GM21786 (cell line): ENCODE data around the gene FAM98C.

Experiments used
- ATAC-seq: cut with Tn5 transposase; IDR thresholded peaks from one replicate; pipeline ENCODE4 v1.9.1; 2021; ENCODE audit not compliant: unreplicated experiment

FAM98C gene

GRCh38 chr19:38425222-38425809 lies 22.4 kb downstream of the FAM98C start:
- no peak for ATAC-seq

GRCh38 chr19:38425810-38426466 lies 23.0 kb downstream of the FAM98C start, which contains the start of gene RASGRP4:
TSS of gene RASGRP4 (minus strand) at chr19:38426219. CDS start at chr19:38426091, 128 bp downstream.
- ATAC-seq, result no peak

GRCh38 chr19:38427035-38427677 lies 24.3 kb downstream of the FAM98C start:
- ATAC-seq, result peak; percentile 60

- ATAC-seq, result no peak
These were observed 26.3 kb downstream of the FAM98C start for GRCh38 chr19:38429055-38429810.

GRCh38 chr19:38429811-38430156 lies 26.9 kb downstream of the FAM98C start:
- ATAC-seq, result no peak

GRCh38 chr19:38430931-38431330 lies 28.0 kb downstream of the FAM98C start:
- no peak for ATAC-seq

GRCh38 chr19:38433268-38433733 lies 30.4 kb downstream of the FAM98C start, which contains the start of gene RYR1:
TSS of gene RYR1 (plus strand) at chr19:38433691. CDS start at chr19:38433830, 139 bp downstream.
- no peak for ATAC-seq

- no peak for ATAC-seq
These were observed 31.7 kb downstream of the FAM98C start for GRCh38 chr19:38434549-38435051.

- no peak for ATAC-seq
These were observed 34.4 kb downstream of the FAM98C start for GRCh38 chr19:38437295-38437694.

- ATAC-seq, result no peak
These were observed 35.0 kb downstream of the FAM98C start for GRCh38 chr19:38437917-38438316.

- ATAC-seq, result no peak
These were observed 37.7 kb downstream of the FAM98C start for GRCh38 chr19:38440592-38440991.

- ATAC-seq, result no peak
These were observed 38.9 kb downstream of the FAM98C start for GRCh38 chr19:38441657-38442348.

GRCh38 chr19:38442736-38443135 lies 39.8 kb downstream of the FAM98C start:
- ATAC-seq, result no peak

GRCh38 chr19:38443458-38443999 lies 40.6 kb downstream of the FAM98C start:
- ATAC-seq, result no peak

GRCh38 chr19:38444026-38444425 lies 41.1 kb downstream of the FAM98C start:
- no peak for ATAC-seq

GRCh38 chr19:38445362-38445761 lies 42.5 kb downstream of the FAM98C start:
- ATAC-seq, result no peak

- ATAC-seq, result no peak
These were observed 45.3 kb downstream of the FAM98C start for GRCh38 chr19:38448225-38448624.

GRCh38 chr19:38449518-38449917 lies 46.6 kb downstream of the FAM98C start:
- ATAC-seq, result no peak

GRCh38 chr19:38451036-38451435 lies 48.1 kb downstream of the FAM98C start:
- ATAC-seq, result no peak

GRCh38 chr19:38451629-38452028 lies 48.7 kb downstream of the FAM98C start:
- ATAC-seq, result no peak
